IPS-20b (cell line): ENCODE data around the gene CISH.

ENCODE experiments used
- H3K27ac ChIP-seq: one replicate; pipeline ENCODE4 v1.5.1; 2013; ENCODE audit warnings: low read length
- H3K27me3 ChIP-seq: 2 replicates; pipeline ENCODE4 v1.6.1; 2013; ENCODE audit warnings: mild to moderate bottlenecking, low read length, inconsistent platforms; ENCODE audit not compliant: insufficient read depth
- H3K36me3 ChIP-seq: 2 replicates; pipeline ENCODE4 v1.6.1; 2013; ENCODE audit warnings: low read depth, mild to moderate bottlenecking, inconsistent platforms, low read length, moderate library complexity; ENCODE audit not compliant: insufficient read depth
- H3K4me1 ChIP-seq: 2 replicates; pipeline ENCODE4 v1.6.1; 2013; ENCODE audit warnings: mild to moderate bottlenecking, control low read depth, inconsistent platforms, low read length, moderate library complexity; ENCODE audit not compliant: insufficient read depth
- H3K4me3 ChIP-seq: 2 replicates; pipeline ENCODE4 v1.5.1; 2013; ENCODE audit warnings: mild to moderate bottlenecking, low read length, inconsistent platforms
- H3K9ac ChIP-seq: 2 replicates; pipeline ENCODE4 v1.6.1; 2013; ENCODE audit warnings: low read depth, mild to moderate bottlenecking, inconsistent platforms, low read length, moderate library complexity
- H3K9me3 ChIP-seq: 2 replicates; pipeline ENCODE4 v1.6.1; 2013; ENCODE audit warnings: mild to moderate bottlenecking, low read depth, low read length, inconsistent platforms; ENCODE audit not compliant: insufficient read depth

The CISH gene

DNA sequence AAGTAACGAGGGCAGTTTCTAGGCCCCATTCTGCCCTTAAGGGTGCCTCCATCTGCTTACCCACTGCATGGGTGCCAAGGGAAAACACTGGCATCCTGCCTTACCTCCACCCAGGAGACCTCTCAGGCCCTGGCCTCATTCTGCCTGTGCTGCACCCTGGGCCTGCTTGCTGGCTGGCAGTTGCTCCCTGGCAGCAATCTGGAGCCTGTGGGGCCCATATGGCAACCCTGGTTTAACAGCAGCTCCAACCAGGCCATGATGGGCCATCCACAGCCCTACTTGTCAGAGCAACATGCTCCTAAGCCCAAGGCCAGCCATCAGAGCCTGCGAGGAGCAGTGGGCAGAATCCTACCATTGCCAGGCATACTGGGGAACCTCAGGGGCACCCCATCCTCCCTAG is 47.7 kb downstream of the CISH start:
- peaks cover 14% of the 10 kb centered on the region for H3K27me3 ChIP-seq
- H3K27ac ChIP-seq, result no peak overlapping the region

DNA sequence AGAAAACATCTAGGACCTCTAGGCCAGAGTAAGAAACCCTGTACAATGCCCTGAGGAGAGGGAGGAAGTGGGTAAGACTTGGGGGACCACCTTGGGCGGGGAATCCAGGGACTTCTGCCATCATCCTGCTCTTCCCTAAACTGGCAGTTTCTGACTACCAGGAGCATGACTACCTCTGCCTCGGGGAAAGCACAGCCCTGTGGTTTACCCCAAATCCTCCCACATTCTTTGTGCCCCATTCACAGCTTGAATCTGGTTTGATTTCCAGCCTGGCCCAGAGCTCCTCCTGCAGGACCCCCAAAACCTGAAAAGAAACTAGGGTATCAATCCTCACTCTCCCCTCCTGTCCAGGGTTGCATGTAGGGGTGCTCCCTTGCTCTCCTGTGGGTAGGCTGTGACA is 48.7 kb downstream of the CISH start:
- no peak overlapping the region for H3K4me3 ChIP-seq
- no peaks in the 10 kb centered on the region for H3K9me3 ChIP-seq
- H3K27me3 ChIP-seq, result peaks cover 14% of the 10 kb centered on the region
- no peaks in the 10 kb centered on the region for H3K4me1 ChIP-seq
- H3K27ac ChIP-seq, result no peak overlapping the region
- H3K36me3 ChIP-seq, result no peaks in the 10 kb centered on the region
- no peak overlapping the region for H3K9ac ChIP-seq

More for the DNA sequence above, 47.7 kb downstream of the CISH start:
- H3K36me3 ChIP-seq, result no peaks in the 10 kb centered on the region
- no peak overlapping the region for H3K9ac ChIP-seq
- H3K4me3 ChIP-seq, result no peak overlapping the region
- H3K4me1 ChIP-seq, result no peaks in the 10 kb centered on the region
- no peaks in the 10 kb centered on the region for H3K9me3 ChIP-seq

DNA sequence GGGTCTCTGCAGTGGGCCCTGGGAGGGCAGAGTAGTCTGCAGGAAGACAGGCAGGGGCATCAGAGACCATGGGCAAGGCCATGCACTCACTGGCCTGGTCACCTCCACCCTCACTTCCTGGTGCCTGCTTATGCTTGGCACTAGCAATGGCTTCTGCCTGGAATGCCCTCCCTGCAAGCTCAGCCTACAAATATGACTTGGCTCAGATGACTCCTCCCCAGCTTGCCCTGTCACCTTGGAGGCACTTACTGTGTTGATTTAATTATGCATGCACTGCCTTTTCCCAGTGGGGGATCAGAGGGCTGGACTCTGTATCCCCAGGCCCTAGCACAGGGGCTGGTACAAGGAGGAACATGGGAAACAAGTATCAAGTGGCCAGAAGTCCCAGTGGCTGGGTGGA is 51.9 kb downstream of the CISH start:
- Histone ChIP-seq H3K4me3 (no peak overlapping the region), H3K4me1 (no peaks in the 10 kb centered on the region; the same call in 1 of the 2 replicates), H3K36me3 (no peaks in the 10 kb centered on the region), H3K27me3 (no peaks in the 10 kb centered on the region; the same call in 1 of the 2 replicates), H3K27ac (no peak overlapping the region), H3K9ac (no peak overlapping the region; the same call in 1 of the 2 replicates), H3K9me3 (no peaks in the 10 kb centered on the region)

DNA sequence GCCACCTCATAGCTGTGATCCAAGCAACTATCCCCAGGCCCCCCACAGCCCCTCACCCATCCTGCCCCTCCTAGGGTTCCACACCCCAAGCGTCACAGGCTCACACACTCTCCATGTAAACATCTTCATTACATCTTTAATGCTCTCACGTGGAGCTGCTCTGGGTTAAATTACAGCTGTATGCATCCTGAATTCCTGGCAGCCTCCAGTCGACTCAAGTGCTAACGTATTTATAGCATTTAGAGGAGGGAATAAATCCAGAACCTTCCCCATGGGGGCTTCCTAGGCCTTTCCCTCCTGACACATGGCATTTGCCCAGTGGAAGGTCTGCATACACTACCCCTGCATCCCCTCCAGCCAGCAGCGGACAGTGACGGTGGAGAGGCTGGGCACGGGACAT is 53.7 kb downstream of the CISH start:
- no peak overlapping the region for H3K27ac ChIP-seq
- no peaks in the 10 kb centered on the region; the same call in 1 of the 2 replicates for H3K4me1 ChIP-seq
- H3K9me3 ChIP-seq, result no peaks in the 10 kb centered on the region

DNA sequence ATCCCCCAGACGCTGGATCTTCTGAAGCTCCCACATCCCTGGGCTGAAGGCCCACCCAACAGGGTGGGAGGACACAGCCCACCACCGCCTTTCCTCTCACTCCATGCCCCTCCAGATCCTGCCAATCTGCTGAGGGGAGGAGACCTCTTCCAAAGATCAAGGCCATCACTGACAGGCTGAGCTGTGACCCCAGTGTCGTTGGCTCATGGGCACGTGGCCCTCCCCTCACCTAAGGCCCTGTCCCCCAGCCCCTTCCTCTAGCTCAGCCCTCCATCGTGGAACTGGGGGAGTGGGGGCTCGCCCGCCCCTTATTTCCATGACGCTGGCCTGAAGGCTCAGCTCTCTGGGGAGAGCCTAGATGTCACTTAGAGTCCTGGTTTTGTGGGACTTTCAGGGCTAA is 54.5 kb downstream of the CISH start:
- Histone ChIP-seq H3K9me3 (no peaks in the 10 kb centered on the region), H3K36me3 (no peaks in the 10 kb centered on the region), H3K9ac (no peak overlapping the region), H3K27me3 (no peaks in the 10 kb centered on the region; the same call in 1 of the 2 replicates), H3K27ac (no peak overlapping the region), H3K4me1 (no peaks in the 10 kb centered on the region; the same call in 1 of the 2 replicates), H3K4me3 (no peak overlapping the region)

More for the DNA sequence above, 53.7 kb downstream of the CISH start:
- Histone ChIP-seq H3K9ac (no peak overlapping the region), H3K4me3 (no peak overlapping the region), H3K27me3 (no peaks in the 10 kb centered on the region; the same call in 1 of the 2 replicates), H3K36me3 (no peaks in the 10 kb centered on the region)
